Uterus (tissue), 2 donors: ENCODE results near the gene CXXC1.
"Not testable (repeated sequence)": the region's sequence is repeated elsewhere in the genome, so short reads cannot be mapped to it uniquely, and the experiment has no call there.

ENCODE experiments used
- POLR2A ChIP-seq, 2 donors: fragments of 450-650 bp; IDR thresholded peaks; one replicate each; pipeline ENCODE4 v1.6.1; 2016; ENCODE audit warnings: antibody characterized with exemption in 2 of 2, mild to moderate bottlenecking in 1 of 2, moderate library complexity in 1 of 2
- TF ChIP-seq, protein P1 (sequence below), 4 experiments: fragments of 200-600 bp in 2 of 4; fragments of 450-650 bp in 2 of 4; sonication (generic) in 2 of 4; IDR thresholded peaks; one replicate each; pipeline ENCODE4 v1.5.1; 2016 to 2019; ENCODE audit warnings: antibody characterized with exemption in 4 of 4, mild to moderate bottlenecking in 2 of 4, moderate library complexity in 1 of 4

- TF ChIP-seq POLR2A (IDR thresholded peaks at IDR 0.05), result not testable (repeated sequence)
- TF ChIP-seq, protein P1, sequence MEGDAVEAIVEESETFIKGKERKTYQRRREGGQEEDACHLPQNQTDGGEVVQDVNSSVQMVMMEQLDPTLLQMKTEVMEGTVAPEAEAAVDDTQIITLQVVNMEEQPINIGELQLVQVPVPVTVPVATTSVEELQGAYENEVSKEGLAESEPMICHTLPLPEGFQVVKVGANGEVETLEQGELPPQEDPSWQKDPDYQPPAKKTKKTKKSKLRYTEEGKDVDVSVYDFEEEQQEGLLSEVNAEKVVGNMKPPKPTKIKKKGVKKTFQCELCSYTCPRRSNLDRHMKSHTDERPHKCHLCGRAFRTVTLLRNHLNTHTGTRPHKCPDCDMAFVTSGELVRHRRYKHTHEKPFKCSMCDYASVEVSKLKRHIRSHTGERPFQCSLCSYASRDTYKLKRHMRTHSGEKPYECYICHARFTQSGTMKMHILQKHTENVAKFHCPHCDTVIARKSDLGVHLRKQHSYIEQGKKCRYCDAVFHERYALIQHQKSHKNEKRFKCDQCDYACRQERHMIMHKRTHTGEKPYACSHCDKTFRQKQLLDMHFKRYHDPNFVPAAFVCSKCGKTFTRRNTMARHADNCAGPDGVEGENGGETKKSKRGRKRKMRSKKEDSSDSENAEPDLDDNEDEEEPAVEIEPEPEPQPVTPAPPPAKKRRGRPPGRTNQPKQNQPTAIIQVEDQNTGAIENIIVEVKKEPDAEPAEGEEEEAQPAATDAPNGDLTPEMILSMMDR (IDR thresholded peaks at IDR 0.05), result not testable (repeated sequence)
Measured at GRCh38 chr18:50288348-50289107, 1.0 kb upstream of the CXXC1 start.
